Activated CD4-positive, alpha-beta T cell treated with anti-CD3 and anti-CD28 coated beads for 36 hours (primary cell): ENCODE data around the gene SNRPA1. TPM values are rescaled to one million over a fixed set of nuclear protein-coding genes. Genes with fewer than 3 reads are reported as not detected.

Experiments
- ATAC-seq: fragments of 200-7000 bp; cut with Tn5 transposase; one replicate; pipeline ENCODE4 v1.10.0; 2021; ENCODE audit warnings: mild to moderate bottlenecking, moderate library complexity
- CTCF ChIA-PET: fragments of 350-600 bp; sonication (Branson Sonifier 250); formaldehyde crosslinking; loops from one replicate; lab custom pipeline; 2021; ENCODE audit warnings: antibody characterized with exemption; lab: Charles Lee
- POLR2A ChIA-PET: fragments of 350-600 bp; sonication (Branson Sonifier 250); formaldehyde crosslinking; loops from one replicate; lab custom pipeline; 2021; ENCODE audit warnings: antibody characterized with exemption, inconsistent platforms; lab: Charles Lee
- DNase-seq: peaks from one replicate; pipeline ENCODE4 v3.0.0-alpha.2; 2020
- H3K27ac Mint-ChIP-seq: one replicate; pipeline ENCODE4 v1.8.0; 2021; ENCODE audit warnings: mixed read lengths
- H3K27me3 Mint-ChIP-seq: one replicate; pipeline ENCODE4 v1.8.0; 2021; ENCODE audit warnings: mixed read lengths
- H3K36me3 Mint-ChIP-seq: one replicate; pipeline ENCODE4 v1.8.0; 2021; ENCODE audit warnings: low read depth, mixed read lengths
- H3K4me1 Mint-ChIP-seq: one replicate; pipeline ENCODE4 v1.8.0; 2021; ENCODE audit warnings: mixed read lengths
- H3K4me3 Mint-ChIP-seq: one replicate; pipeline ENCODE4 v1.8.0; 2021; ENCODE audit warnings: mild to moderate bottlenecking, moderate library complexity, mixed read lengths
- H3K9me3 Mint-ChIP-seq: one replicate; pipeline ENCODE4 v1.8.0; 2021; ENCODE audit warnings: low read depth, mixed read lengths
- intact Hi-C, 2 experiments: fragments of 100-400 bp; cut with DNase I in 1 of 2; cut with micrococcal nuclease in 1 of 2; formaldehyde crosslinking; loops; one replicate each; pipeline versions ENCODE4 v1.14.2 to v1.15.1; 2022 to 2024; cut with DNase I, micrococcal nuclease
- total RNA-seq, 2 experiments: library from RNA; stranded (reverse); gene quantifications; one replicate each; pipeline ENCODE4 v1.2.3, GENCODE V29; 2021

The SNRPA1 gene
- total RNA-seq, 2 experiments from 2014 or later = 167 to 185 TPM

- H3K27ac Mint-ChIP-seq = no peak overlapping the region
- ATAC-seq (peak; percentile 54), DNase-seq (no peak)
- H3K9me3 Mint-ChIP-seq = no peaks in the 10 kb centered on the region
- intact Hi-C loops = no loop called here
- peaks cover 2% of the 10 kb centered on the region for H3K4me1 Mint-ChIP-seq
- H3K36me3 Mint-ChIP-seq = peaks cover 36% of the 10 kb centered on the region
- POLR2A ChIA-PET = no interaction called here
- CTCF ChIA-PET = interaction anchor here (0.6 to 2.0 kb wide), 2 partner anchors 11 to 113 kb away, joined by 3 to 8 read pairs; no protein-coding TSS in a partner anchor
- H3K27me3 Mint-ChIP-seq = no peaks in the 10 kb centered on the region
- H3K4me3 Mint-ChIP-seq = no peak overlapping the region
Observed at GRCh38 chr15:101269479-101270223, 25.4 kb downstream of the SNRPA1 start.

DNA sequence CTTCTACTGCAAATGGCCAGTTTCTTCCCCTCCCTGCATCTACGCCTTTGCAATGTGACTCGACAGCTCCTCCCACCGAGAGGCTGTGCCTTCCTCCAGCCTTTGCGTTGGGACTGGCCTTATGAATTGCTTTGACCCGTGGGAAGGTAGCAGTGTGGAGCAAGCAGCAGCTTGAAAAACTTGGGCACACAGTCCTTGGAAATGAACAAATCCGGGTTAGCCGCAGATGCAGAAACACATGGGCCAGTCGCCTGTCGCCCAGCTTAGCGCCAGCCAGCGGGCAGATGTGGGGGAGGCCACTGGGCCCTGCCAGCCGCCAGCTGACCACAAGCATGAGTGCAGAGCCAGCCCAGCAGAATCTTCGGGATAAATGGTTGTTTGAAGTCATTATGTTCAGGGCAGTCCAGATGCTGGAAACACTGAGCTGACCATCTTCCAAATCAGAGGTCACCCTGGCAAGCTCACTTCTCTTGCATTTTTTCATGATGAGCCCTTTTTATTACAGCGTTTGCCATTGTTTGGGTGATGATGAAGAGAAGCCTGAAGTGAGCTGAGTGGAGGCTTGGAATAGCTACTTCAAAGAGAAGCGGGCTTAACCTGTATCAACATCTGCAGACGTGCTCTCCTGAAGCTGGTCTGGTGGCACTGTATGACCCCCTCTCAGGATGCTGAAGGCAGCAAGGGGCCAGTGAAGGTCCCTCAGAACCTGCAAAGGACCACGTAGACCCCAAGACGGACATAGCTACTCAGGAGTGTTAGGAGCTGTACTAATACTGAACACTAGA, 27.5 kb downstream of the SNRPA1 start:
- POLR2A ChIA-PET = no interaction called here
- Mint-ChIP-seq H3K27ac (no peak overlapping the region), H3K36me3 (peaks cover 16% of the 10 kb centered on the region), H3K9me3 (no peaks in the 10 kb centered on the region), H3K27me3 (no peaks in the 10 kb centered on the region), H3K4me3 (no peak overlapping the region), H3K4me1 (peaks cover 2% of the 10 kb centered on the region)
- CTCF ChIA-PET = interaction anchor here (0.5 to 2.3 kb wide), 7 partner anchors 10 to 351 kb away, joined by 3 to 20 read pairs (median 3); no protein-coding TSS in a partner anchor
- intact Hi-C loops = no loop called here
- no peak for ATAC-seq
- DNase-seq = no peak

DNA sequence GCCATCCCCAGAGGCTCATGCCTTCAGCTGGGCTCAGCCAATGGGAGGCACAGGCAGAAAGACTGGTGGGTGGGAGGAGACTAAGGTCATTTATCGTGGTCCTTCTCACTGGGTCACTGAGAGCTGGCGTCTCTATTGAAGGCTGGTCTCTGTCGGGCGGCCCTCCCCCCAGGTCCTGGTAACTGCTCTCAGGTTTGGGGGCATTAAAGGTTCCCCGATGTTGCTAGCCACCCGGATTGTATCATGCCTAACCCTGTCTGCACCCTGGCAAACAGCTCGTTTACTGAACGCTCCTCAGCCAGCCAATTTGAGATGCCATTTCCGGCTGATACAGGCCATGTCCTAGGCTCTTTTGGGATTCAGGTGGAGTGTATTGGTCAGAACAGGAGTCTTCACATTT, 28.3 kb downstream of the SNRPA1 start:
- H3K27me3 Mint-ChIP-seq = no peaks in the 10 kb centered on the region
- peaks cover 11% of the 10 kb centered on the region for H3K36me3 Mint-ChIP-seq
- H3K4me3 Mint-ChIP-seq = no peak overlapping the region
- ATAC-seq (no peak), DNase-seq (no peak)
- POLR2A ChIA-PET = no interaction called here
- CTCF ChIA-PET = interaction anchor here (0.6 to 2.3 kb wide), 5 partner anchors 8 to 258 kb away, joined by 3 to 20 read pairs (median 4); no protein-coding TSS in a partner anchor
- H3K9me3 Mint-ChIP-seq = no peaks in the 10 kb centered on the region
- H3K4me1 Mint-ChIP-seq = peaks cover 2% of the 10 kb centered on the region
- intact Hi-C loops = no loop called here
- no peak overlapping the region for H3K27ac Mint-ChIP-seq

- ChIA-PET POLR2A (no interaction called here), CTCF (interaction anchor here (0.6 to 2.1 kb wide), 3 partner anchors 8 to 258 kb away, joined by 3 to 5 read pairs (median 3); no protein-coding TSS in a partner anchor)
- Mint-ChIP-seq H3K36me3 (peaks cover 4% of the 10 kb centered on the region), H3K27ac (no peak overlapping the region), H3K9me3 (no peaks in the 10 kb centered on the region), H3K4me3 (no peak overlapping the region), H3K4me1 (peaks cover 2% of the 10 kb centered on the region), H3K27me3 (no peaks in the 10 kb centered on the region)
- DNase-seq (no peak), ATAC-seq (no peak)
- intact Hi-C loops = no loop called here
Observed at GRCh38 chr15:101266034-101266433, 29.0 kb downstream of the SNRPA1 start.

GRCh38 chr15:101264911-101265641, 30.0 kb downstream of the SNRPA1 start:
- H3K27ac Mint-ChIP-seq = no peak overlapping the region
- ATAC-seq (no peak), DNase-seq (no peak)
- ChIA-PET CTCF (interaction anchor here (2.1 kb wide), 1 partner anchor 257 kb away, joined by 5 read pairs; no protein-coding TSS in a partner anchor), POLR2A (no interaction called here)
- H3K9me3 Mint-ChIP-seq = no peaks in the 10 kb centered on the region
- peaks cover 2% of the 10 kb centered on the region for H3K4me1 Mint-ChIP-seq
- H3K27me3 Mint-ChIP-seq = peaks cover 1% of the 10 kb centered on the region
- intact Hi-C loops = no loop called here
- H3K4me3 Mint-ChIP-seq = no peak overlapping the region
- H3K36me3 Mint-ChIP-seq = no peaks in the 10 kb centered on the region

- ATAC-seq (no peak), DNase-seq (no peak)
- Mint-ChIP-seq H3K4me1 (peaks cover 2% of the 10 kb centered on the region), H3K27ac (no peak overlapping the region), H3K27me3 (peaks cover 4% of the 10 kb centered on the region), H3K36me3 (no peaks in the 10 kb centered on the region), H3K9me3 (no peaks in the 10 kb centered on the region), H3K4me3 (no peak overlapping the region)
- ChIA-PET POLR2A (no interaction called here), CTCF (interaction anchor here (0.7 kb wide), 1 partner anchor 22 kb away, joined by 3 read pairs; no protein-coding TSS in a partner anchor)
- intact Hi-C loops = no loop called here
Observed at GRCh38 chr15:101264011-101264410, 31.0 kb downstream of the SNRPA1 start.

DNA sequence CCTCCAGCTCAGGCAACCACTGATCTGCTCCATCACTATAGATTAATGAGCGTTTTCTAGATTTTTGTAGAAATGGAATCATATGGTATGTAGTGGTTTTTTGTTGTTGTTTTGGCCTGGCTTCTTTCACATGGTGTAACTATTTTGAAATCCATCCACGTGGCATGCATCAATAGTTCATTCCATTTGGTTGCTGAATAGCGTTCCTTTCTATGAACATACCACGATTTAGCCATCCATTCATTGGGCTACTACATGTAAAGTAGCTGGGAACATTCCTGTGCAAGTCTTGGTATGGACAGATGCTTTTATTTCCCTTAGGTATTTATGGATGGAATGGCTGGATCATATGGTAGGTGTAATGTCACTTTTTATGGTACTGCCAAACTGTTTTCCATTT, 32.5 kb downstream of the SNRPA1 start:
- ATAC-seq (no peak), DNase-seq (no peak)
- peaks cover 5% of the 10 kb centered on the region for H3K27me3 Mint-ChIP-seq
- H3K36me3 Mint-ChIP-seq = no peaks in the 10 kb centered on the region
- H3K27ac Mint-ChIP-seq = no peak overlapping the region
- POLR2A ChIA-PET = interaction anchor here (0.7 kb wide), 1 partner anchor 53 kb away, joined by 3 read pairs; no protein-coding TSS in a partner anchor
- intact Hi-C loops = no loop called here
- H3K4me1 Mint-ChIP-seq = peaks cover 2% of the 10 kb centered on the region
- H3K4me3 Mint-ChIP-seq = no peak overlapping the region
- no peaks in the 10 kb centered on the region for H3K9me3 Mint-ChIP-seq
- CTCF ChIA-PET = interaction anchor here (0.6 to 1.5 kb wide), 8 partner anchors 10 to 280 kb away, joined by 3 to 5 read pairs (median 3); no protein-coding TSS in a partner anchor

GRCh38 chr15:101258238-101259144, 36.6 kb downstream of the SNRPA1 start:
- ChIA-PET POLR2A (no interaction called here), CTCF (interaction anchor here (0.6 to 4.8 kb wide), 37 partner anchors 8 to 626 kb away, joined by 3 to 51 read pairs (median 4); no protein-coding TSS in a partner anchor)
- DNase-seq (peak; percentile 71), ATAC-seq (no peak)
- Mint-ChIP-seq H3K36me3 (no peaks in the 10 kb centered on the region), H3K9me3 (no peaks in the 10 kb centered on the region), H3K4me3 (no peak overlapping the region), H3K27me3 (peaks cover 5% of the 10 kb centered on the region), H3K27ac (no peak overlapping the region), H3K4me1 (peaks cover 19% of the 10 kb centered on the region)
- intact Hi-C loops = loop anchor here (1.0 to 10.0 kb wide), 5 partner anchors 137 to 341 kb away; partner anchors contain the start of gene LRRK1 (in 1 of the 2)

DNA sequence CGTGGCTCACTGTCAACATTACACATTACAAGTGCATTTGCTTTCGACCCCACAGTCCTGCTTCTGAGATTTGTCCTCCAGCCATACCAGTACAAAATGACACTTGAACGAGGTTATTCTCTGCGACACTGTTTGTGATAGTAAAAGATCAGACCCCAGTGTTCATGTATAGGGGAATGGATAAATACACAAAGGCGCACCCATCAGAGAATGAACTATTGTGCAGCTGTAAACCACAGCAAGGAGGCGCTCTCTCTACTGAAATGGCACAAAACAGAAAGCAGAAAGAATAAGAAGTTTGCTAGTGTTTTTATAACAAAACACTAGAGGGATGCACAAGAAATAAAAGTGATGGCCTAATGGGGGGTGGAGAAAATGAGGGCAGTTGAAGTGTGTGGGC, 38.3 kb downstream of the SNRPA1 start:
- H3K4me3 Mint-ChIP-seq = no peak overlapping the region
- H3K27me3 Mint-ChIP-seq = peaks cover 5% of the 10 kb centered on the region
- intact Hi-C loops = loop anchor here (5.0 to 10.0 kb wide), 2 partner anchors 332 to 339 kb away; partner anchors contain the start of gene LRRK1 (in 1 of the 2)
- no peak overlapping the region for H3K27ac Mint-ChIP-seq
- no peaks in the 10 kb centered on the region for H3K36me3 Mint-ChIP-seq
- H3K9me3 Mint-ChIP-seq = no peaks in the 10 kb centered on the region
- ATAC-seq (no peak), DNase-seq (peak; percentile 40)
- H3K4me1 Mint-ChIP-seq = peaks cover 28% of the 10 kb centered on the region
- ChIA-PET POLR2A (no interaction called here), CTCF (interaction anchor here (1.0 to 4.8 kb wide), 11 partner anchors 9 to 339 kb away, joined by 3 to 51 read pairs (median 6); no protein-coding TSS in a partner anchor)
